ENCODE results near the gene MPIG6B. TPM values are rescaled to one million over a fixed set of nuclear protein-coding genes. Genes with fewer than 3 reads are reported as not detected.

MPIG6B gene
- total and polyA plus RNA-seq, 8 donors = 0.05 to 0.06 TPM; not detected in 6

DNA sequence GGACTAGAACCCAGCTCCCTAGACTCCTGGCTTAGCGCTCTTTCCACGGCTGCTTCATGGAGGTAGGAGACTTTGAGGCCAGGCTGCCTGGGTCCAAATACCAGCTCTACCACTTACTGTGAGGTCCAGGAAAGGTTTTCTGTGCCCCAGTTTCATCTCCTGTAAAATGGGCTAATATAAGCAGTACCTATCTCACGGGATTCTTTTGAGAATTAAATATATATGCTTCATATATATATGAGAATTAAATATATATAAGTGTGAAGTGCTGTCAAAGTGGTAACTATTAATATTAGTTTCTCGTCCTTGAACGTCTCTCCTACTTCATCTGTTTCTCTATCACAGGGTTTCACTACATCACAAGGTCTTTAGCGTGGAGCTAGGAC lies 32.1 kb upstream of the MPIG6B start:
- Histone ChIP-seq H3K27ac (no peak overlapping the region), H3K36me3 (peaks cover 0 to 20% (median 17%) of the 10 kb centered on the region in 3 donors), H3K27me3 (no peaks in the 10 kb centered on the region), H3K4me1 (no peaks in the 10 kb centered on the region), H3K9me3 (no peaks in the 10 kb centered on the region), H3K4me3 (no peak overlapping the region)
- 88 to 91% methylated on average over 6 of the region's 6 CpGs for WGBS, 2 donors
- TF ChIP-seq, protein P1, sequence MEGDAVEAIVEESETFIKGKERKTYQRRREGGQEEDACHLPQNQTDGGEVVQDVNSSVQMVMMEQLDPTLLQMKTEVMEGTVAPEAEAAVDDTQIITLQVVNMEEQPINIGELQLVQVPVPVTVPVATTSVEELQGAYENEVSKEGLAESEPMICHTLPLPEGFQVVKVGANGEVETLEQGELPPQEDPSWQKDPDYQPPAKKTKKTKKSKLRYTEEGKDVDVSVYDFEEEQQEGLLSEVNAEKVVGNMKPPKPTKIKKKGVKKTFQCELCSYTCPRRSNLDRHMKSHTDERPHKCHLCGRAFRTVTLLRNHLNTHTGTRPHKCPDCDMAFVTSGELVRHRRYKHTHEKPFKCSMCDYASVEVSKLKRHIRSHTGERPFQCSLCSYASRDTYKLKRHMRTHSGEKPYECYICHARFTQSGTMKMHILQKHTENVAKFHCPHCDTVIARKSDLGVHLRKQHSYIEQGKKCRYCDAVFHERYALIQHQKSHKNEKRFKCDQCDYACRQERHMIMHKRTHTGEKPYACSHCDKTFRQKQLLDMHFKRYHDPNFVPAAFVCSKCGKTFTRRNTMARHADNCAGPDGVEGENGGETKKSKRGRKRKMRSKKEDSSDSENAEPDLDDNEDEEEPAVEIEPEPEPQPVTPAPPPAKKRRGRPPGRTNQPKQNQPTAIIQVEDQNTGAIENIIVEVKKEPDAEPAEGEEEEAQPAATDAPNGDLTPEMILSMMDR (IDR thresholded peaks at IDR 0.05) = no peak
- intact Hi-C loops (cut with DNase I) = no loop called here
- no peak for ATAC-seq
- FAIRE-seq = no peak
- DNase-seq = no peak

DNA sequence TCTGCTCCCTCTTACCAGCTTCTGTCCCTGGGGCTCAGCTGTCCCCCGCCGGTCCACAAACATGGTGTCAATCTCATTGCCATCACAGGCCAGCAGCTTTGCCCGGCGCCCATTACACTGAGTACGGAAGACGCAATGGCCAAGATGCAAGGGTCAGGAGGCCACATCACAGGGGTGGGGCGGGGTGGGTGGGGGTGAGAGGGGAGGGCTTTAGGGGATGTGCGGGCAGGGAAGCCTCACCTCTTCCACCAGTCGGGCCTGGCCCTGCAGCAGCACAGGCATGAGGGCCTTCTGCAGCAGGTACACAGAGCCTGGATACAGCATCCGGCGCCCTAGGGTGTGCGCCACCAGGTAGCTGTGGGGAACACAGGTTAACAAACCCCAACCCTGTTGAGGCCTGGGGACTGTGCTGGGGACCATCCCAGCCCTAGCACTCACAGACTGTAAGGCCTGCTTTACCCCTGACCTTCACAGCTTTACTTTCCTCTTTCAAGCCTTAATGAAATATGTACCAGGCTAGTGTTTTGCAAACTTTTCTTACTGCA lies 31.5 kb upstream of the MPIG6B start:
- Histone ChIP-seq H3K9me3 (no peaks in the 10 kb centered on the region), H3K4me1 (no peaks in the 10 kb centered on the region), H3K27ac (no peak overlapping the region), H3K36me3 (peaks cover 4 to 20% (median 17%) of the 10 kb centered on the region in 3 donors), H3K4me3 (no peak overlapping the region), H3K27me3 (no peaks in the 10 kb centered on the region)
- no peak for FAIRE-seq
- TF ChIP-seq, protein P1 (IDR thresholded peaks at IDR 0.05) = no peak
- intact Hi-C loops (cut with DNase I) = no loop called here
- no peak for DNase-seq
- 93 to 96% methylated on average over 12 of the region's 12 CpGs for WGBS, 2 donors
- ATAC-seq = no peak

DNA sequence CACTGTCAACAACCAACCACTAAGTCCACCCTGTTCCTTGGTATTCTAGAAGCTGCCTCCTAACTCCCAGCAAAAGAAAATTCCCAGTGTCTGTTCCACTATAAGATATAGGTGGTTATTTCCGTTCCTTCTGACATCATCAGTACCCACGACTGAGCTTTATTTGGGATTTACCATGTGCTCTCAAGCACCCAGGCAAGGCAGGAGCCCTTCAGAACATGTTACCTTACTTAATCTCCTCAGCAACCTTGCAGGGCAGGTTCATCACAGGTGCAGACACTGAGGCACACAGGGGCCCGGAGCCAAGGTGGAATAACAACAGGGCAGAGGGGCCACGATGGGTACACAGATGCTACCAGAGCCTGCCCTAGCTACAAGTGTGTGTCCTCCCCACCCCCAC lies 30.8 kb upstream of the MPIG6B start:
- Histone ChIP-seq H3K4me3 (no peak overlapping the region), H3K36me3 (peaks cover 6 to 20% (median 17%) of the 10 kb centered on the region in 3 donors), H3K4me1 (no peaks in the 10 kb centered on the region), H3K9me3 (no peaks in the 10 kb centered on the region), H3K27ac (no peak overlapping the region), H3K27me3 (no peaks in the 10 kb centered on the region)
- DNase-seq (no peak), ATAC-seq (no peak), FAIRE-seq (no peak)
- intact Hi-C loops (cut with DNase I) = no loop called here
- WGBS, 2 donors = 81 to 86% methylated on average over 4 of the region's 4 CpGs
- TF ChIP-seq, protein P1 (IDR thresholded peaks at IDR 0.05) = no peak

DNA sequence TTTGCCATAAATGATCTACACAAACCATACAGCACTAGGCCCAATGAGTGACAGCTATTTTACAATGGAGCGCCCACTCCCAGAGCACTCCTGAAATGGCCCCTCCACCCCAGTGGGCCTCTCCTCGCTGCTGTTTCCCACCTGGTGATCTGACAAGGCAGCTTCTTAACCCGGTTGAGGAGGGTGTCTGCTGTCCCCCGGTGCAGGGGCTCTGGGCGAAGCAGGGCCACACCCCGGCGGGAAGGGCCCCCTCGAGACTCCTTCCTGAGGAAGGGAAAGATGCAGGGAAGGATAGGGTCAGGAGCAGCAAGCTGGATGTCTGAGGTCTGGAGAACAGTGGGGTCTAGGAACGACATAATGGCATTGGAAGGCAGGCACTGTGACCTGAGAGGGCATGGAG lies 30.3 kb upstream of the MPIG6B start:
- no peak for DNase-seq
- TF ChIP-seq, protein P1 (IDR thresholded peaks at IDR 0.05) = no peak
- H3K27me3 ChIP-seq = no peaks in the 10 kb centered on the region
- no peak for ATAC-seq
- H3K4me1 ChIP-seq = no peaks in the 10 kb centered on the region
- 93 to 95% methylated on average over 9 of the region's 9 CpGs for WGBS, 2 donors
- H3K36me3 ChIP-seq = peaks cover 6 to 17% (median 16%) of the 10 kb centered on the region in 3 donors
- intact Hi-C loops (cut with DNase I) = no loop called here
- FAIRE-seq = no peak
- no peaks in the 10 kb centered on the region for H3K9me3 ChIP-seq
- H3K4me3 ChIP-seq = no peak overlapping the region
- H3K27ac ChIP-seq = no peak overlapping the region

DNA sequence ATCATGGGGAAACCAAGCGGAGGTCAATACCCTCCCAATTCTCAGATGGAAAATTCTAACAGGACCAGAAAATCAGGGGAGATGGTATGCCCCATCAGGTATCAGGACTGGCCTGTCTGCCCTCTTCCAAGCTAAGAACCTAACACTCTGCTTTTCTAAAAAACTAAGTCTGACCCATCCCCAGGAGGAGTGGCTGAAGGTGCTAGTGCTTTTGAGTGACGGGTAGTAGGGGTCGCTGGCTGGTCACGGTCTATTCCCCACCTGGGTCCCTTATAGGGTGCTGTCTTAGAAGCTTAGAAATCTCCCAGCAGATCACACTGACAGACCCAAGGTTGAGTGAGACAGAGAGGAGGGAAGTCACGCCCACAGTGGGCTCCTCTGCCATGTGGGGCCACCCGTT lies 29.6 kb upstream of the MPIG6B start:
- TF ChIP-seq, protein P1 (IDR thresholded peaks at IDR 0.05) = no peak
- H3K4me1 ChIP-seq = no peaks in the 10 kb centered on the region
- ATAC-seq (no peak), FAIRE-seq (no peak), DNase-seq (no peak)
- H3K27me3 ChIP-seq = no peaks in the 10 kb centered on the region
- intact Hi-C loops (cut with DNase I) = no loop called here
- H3K4me3 ChIP-seq = no peak overlapping the region
- 91 to 92% methylated on average over 6 of the region's 6 CpGs for WGBS, 2 donors
- no peak overlapping the region for H3K27ac ChIP-seq
- no peaks in the 10 kb centered on the region for H3K9me3 ChIP-seq
- H3K36me3 ChIP-seq = peaks cover 6 to 14% (median 12%) of the 10 kb centered on the region in 3 donors
